Lower lobe of right lung (tissue), 2 donors: Measurements from ENCODE around the gene GRID1. TPM values are rescaled to one million over a fixed set of nuclear protein-coding genes. Genes with fewer than 3 reads are reported as not detected.

Experiments
- ATAC-seq, 2 donors: fragments of 200-7000 bp; cut with Tn5 transposase; one replicate each; pipeline ENCODE4 v1.9.1; 2020 to 2022; ENCODE audit warnings: mild to moderate bottlenecking in 2 of 2, moderate library complexity in 2 of 2
- DNase-seq: peaks from one replicate; pipeline ENCODE4 v3.0.0-alpha.2; 2020
- H3K27ac ChIP-seq: fragments of 200-600 bp; one replicate; pipeline ENCODE4 v1.8.0; 2022
- H3K27me3 ChIP-seq: fragments of 200-600 bp; one replicate; pipeline ENCODE4 v1.8.0; 2022; ENCODE audit warnings: low read depth
- H3K36me3 ChIP-seq: fragments of 200-600 bp; one replicate; pipeline ENCODE4 v1.8.0; 2022; ENCODE audit warnings: mild to moderate bottlenecking
- H3K4me1 ChIP-seq: fragments of 200-600 bp; one replicate; pipeline ENCODE4 v1.8.0; 2022
- H3K4me3 ChIP-seq: fragments of 200-600 bp; one replicate; pipeline ENCODE4 v1.8.0; 2022; ENCODE audit warnings: mild to moderate bottlenecking
- H3K9me3 ChIP-seq: fragments of 200-600 bp; one replicate; pipeline ENCODE4 v1.8.0; 2022
- CTCF ChIP-seq: fragments of 200-600 bp; IDR thresholded peaks from one replicate; pipeline ENCODE4 v1.8.0; 2022; ENCODE audit warnings: antibody characterized with exemption, mild to moderate bottlenecking
- intact Hi-C: fragments of 100-400 bp; cut with DNase I; formaldehyde crosslinking; loops from one replicate; pipeline ENCODE4 v1.11.0; 2022
- total RNA-seq: library from RNA; stranded (reverse); fragmentation: NEBNext Ultra II Directional; extraction: Animal tissue kit (Norgen Biotek cat#: 25700); gene quantifications from one replicate; pipeline ENCODE4 v1.2.1, GENCODE V29; 2021
- donor health status: DM: no; HTN: yes; CAD: no; lungs with severe emphysema.

Gene GRID1
- total RNA-seq, 1 donor from 2014 or later, result 2.5 TPM

DNA sequence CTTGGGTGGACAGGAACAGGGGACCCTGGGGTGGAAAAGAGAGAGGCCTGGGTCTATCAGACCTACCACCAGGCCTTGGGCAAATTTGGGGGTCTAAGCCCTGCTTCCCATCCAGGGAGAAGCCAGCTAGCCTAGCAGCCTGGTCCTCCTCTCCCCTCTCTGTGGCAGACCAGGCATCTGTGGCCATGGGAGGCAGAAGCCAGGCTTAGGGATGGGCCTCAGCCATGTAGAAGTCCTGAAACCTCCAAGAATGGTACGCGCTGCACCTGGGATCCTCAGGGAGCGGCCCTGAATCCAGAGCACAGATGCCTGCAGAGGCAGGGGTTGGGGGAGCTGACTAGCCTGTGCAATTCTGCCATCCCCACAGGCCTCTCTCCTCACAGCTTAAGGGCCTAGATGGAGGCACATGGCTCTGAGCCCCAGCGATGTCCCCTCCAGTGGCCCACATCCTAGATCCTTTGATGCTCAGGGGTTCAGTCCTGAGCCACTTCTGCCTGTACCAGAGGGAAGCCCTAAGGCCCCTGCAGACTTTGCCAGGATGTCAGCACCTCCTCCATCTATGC, 21.2 kb downstream of the GRID1 start:
- Histone ChIP-seq H3K36me3 (no peaks in the 10 kb centered on the region), H3K27ac (peak overlapping the region; percentile 41), H3K9me3 (no peaks in the 10 kb centered on the region), H3K27me3 (no peaks in the 10 kb centered on the region), H3K4me1 (peaks cover 19% of the 10 kb centered on the region), H3K4me3 (no peak overlapping the region)
- no peak for TF ChIP-seq CTCF
- DNase-seq (peak; percentile 36), ATAC-seq (no peak)
- intact Hi-C loops, result no loop called here

GRCh38 chr10:86344714-86345161, 21.9 kb downstream of the GRID1 start:
- ATAC-seq (no peak), DNase-seq (peak; percentile 41)
- peak overlapping the region; percentile 41 for H3K27ac ChIP-seq

GRCh38 chr10:86344281-86344680, 22.3 kb downstream of the GRID1 start:
- no peaks in the 10 kb centered on the region for H3K36me3 ChIP-seq
- no peaks in the 10 kb centered on the region for H3K27me3 ChIP-seq
- TF ChIP-seq CTCF, result no peak
- ATAC-seq (no peak), DNase-seq (peak; percentile 31)
- no peaks in the 10 kb centered on the region for H3K9me3 ChIP-seq
- peaks cover 19% of the 10 kb centered on the region for H3K4me1 ChIP-seq
- no peak overlapping the region for H3K27ac ChIP-seq
- H3K4me3 ChIP-seq, result no peak overlapping the region
- intact Hi-C loops, result no loop called here

More at GRCh38 chr10:86344714-86345161, 21.9 kb downstream of the GRID1 start:
- no peaks in the 10 kb centered on the region for H3K27me3 ChIP-seq
- no peaks in the 10 kb centered on the region for H3K9me3 ChIP-seq
- peaks cover 19% of the 10 kb centered on the region for H3K4me1 ChIP-seq
- TF ChIP-seq CTCF, result no peak
- H3K36me3 ChIP-seq, result no peaks in the 10 kb centered on the region
- no peak overlapping the region for H3K4me3 ChIP-seq
- intact Hi-C loops, result no loop called here

GRCh38 chr10:86343761-86344160, 22.8 kb downstream of the GRID1 start:
- no peak overlapping the region for H3K27ac ChIP-seq
- peak; percentile 17 to 70 for ATAC-seq

DNA sequence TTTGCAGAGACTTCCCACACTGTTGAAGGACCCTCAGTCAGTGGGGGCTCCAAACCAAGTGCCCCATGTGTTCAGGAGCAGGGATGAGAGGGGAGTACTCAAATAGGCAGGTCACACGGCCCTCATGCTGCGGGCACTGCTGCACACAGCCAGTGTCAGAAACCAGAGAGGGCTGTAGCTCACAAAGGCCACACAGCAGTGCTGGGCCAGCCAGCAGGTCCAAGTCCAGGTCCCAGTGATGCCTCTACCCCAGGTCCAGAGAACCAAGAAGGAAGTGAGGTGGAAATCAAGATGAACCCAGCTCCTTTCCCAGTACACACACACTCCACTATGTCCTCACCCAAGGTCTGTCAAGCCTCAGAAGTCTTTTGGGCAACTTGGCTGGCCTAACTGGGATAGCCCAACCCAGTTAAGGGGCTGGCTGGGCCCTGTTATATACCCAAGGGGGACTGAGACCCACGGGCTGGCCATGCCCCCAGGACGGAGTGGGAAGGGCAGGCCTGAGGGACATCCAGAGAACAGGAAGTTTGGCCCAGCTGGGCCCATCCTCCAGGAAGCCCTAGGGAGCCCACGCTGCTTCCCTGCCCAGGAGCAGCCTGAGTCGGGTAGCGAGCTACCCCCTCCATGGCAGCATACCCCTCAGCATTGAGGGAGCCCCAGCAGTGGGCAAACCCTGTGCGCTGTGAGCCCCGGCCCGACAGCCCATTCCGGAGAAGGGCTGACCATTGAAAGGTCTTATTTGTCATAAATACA, 24.3 kb downstream of the GRID1 start:
- intact Hi-C loops, result no loop called here
- no peak overlapping the region for H3K4me3 ChIP-seq
- H3K9me3 ChIP-seq, result no peaks in the 10 kb centered on the region
- TF ChIP-seq CTCF, result no peak
- no peaks in the 10 kb centered on the region for H3K27me3 ChIP-seq
- H3K36me3 ChIP-seq, result no peaks in the 10 kb centered on the region
- peak; percentile 28 for DNase-seq
- peaks cover 19% of the 10 kb centered on the region for H3K4me1 ChIP-seq
- ATAC-seq, result no peak
- H3K27ac ChIP-seq, result no peak overlapping the region

More at GRCh38 chr10:86343761-86344160, 22.8 kb downstream of the GRID1 start:
- TF ChIP-seq CTCF, result no peak
- Histone ChIP-seq H3K27me3 (no peaks in the 10 kb centered on the region), H3K4me3 (no peak overlapping the region), H3K36me3 (no peaks in the 10 kb centered on the region), H3K9me3 (no peaks in the 10 kb centered on the region), H3K4me1 (peaks cover 19% of the 10 kb centered on the region)
- peak; percentile 64 for DNase-seq
- intact Hi-C loops, result no loop called here
